Activated CD8-positive, alpha-beta T cell treated with anti-CD3 and anti-CD28 coated beads, Interleukin-2, amount 10 ng/mL, durations not matched to agents 7 days and 5 days (primary cell): ENCODE results near the gene TNS1. TPM values are rescaled to one million over a fixed set of nuclear protein-coding genes. Genes with fewer than 3 reads are reported as not detected.
A peak's percentile ranks its signal among the peaks of the same experiment; 100 is the strongest.
"Not testable (repeated sequence)": the region's sequence is repeated elsewhere in the genome, so short reads cannot be mapped to it uniquely, and the experiment has no call there.

Experiments used
- ATAC-seq: fragments of 150-1000 bp; cut with Tn5 transposase; one replicate; pipeline ENCODE4 v1.10.0; 2021; ENCODE audit warnings: moderate library complexity
- CTCF ChIA-PET: fragments of 350-600 bp; sonication (Branson Sonifier 250); formaldehyde crosslinking; loops from one replicate; lab custom pipeline; 2021; ENCODE audit warnings: antibody characterized with exemption; lab: Charles Lee
- POLR2A ChIA-PET: fragments of 350-600 bp; sonication (Branson Sonifier 250); formaldehyde crosslinking; loops from one replicate; lab custom pipeline; 2021; ENCODE audit warnings: antibody characterized with exemption; lab: Charles Lee
- DNase-seq: peaks from one replicate; pipeline ENCODE4 v3.0.0-alpha.2; 2020
- H3K27ac Mint-ChIP-seq: one replicate; pipeline ENCODE4 v1.8.0; 2021; ENCODE audit warnings: mild to moderate bottlenecking, mixed read lengths
- H3K27me3 Mint-ChIP-seq: one replicate; pipeline ENCODE4 v1.8.0; 2021; ENCODE audit warnings: low read depth, mixed read lengths
- H3K36me3 Mint-ChIP-seq: one replicate; pipeline ENCODE4 v1.8.0; 2021; ENCODE audit warnings: low read depth, mixed read lengths
- H3K4me1 Mint-ChIP-seq: one replicate; pipeline ENCODE4 v1.8.0; 2021; ENCODE audit warnings: low read depth, mixed read lengths
- H3K4me3 Mint-ChIP-seq: one replicate; pipeline ENCODE4 v1.8.0; 2021; ENCODE audit warnings: mild to moderate bottlenecking, mixed read lengths
- H3K9me3 Mint-ChIP-seq: one replicate; pipeline ENCODE4 v1.8.0; 2022; ENCODE audit warnings: mixed read lengths; ENCODE audit not compliant: insufficient read depth
- total RNA-seq, 2 experiments: library from RNA; stranded (reverse); gene quantifications; one replicate each; pipeline ENCODE4 v1.2.3, GENCODE V29; 2021

Gene TNS1
- total RNA-seq, 2 experiments from 2014 or later, result 28.9 to 29.8 TPM

DNA sequence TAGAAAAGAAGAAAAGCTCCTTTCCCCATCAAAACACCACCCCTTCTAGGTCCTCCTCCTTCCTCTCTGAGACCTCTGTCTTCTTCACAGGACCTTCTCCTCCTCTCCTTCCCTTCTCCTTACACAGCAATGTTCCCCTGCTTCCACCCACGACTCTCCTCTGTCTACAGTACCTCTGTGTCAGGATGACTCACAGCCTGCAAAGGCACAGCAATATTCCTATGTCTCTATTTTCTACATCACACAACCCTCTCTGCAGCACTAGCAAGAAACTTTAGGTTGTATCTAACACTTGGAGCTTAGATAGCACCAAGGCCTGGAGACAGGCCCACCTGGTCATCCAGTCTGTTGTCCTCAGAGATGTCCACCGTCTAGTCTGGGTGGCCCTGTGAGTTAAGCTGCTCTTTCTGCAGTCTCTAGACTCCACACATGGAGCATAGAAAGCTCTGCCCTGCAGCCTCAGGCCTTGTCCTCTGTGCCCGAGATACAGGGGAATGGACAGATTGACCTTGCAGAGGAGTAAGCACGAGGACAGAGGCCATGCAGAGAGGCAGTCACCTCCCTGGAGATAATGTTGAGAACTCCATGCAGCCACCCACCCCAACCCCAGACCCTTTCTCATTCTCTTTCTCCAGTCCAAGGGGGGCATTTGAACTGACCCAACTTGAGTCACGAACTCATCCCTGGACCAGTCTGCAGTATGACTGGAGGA is 212.0 kb downstream of the TNS1 start:
- Mint-ChIP-seq H3K36me3 (no peaks in the 10 kb centered on the region), H3K27ac (peak overlapping the region; percentile 77), H3K4me1 (peaks cover 24% of the 10 kb centered on the region), H3K4me3 (peak overlapping the region; percentile 81), H3K9me3 (no peaks in the 10 kb centered on the region), H3K27me3 (no peaks in the 10 kb centered on the region)
- CTCF ChIA-PET, result interaction anchor here (0.7 to 9.8 kb wide), 18 partner anchors 8 to 283 kb away, joined by 3 to 195 read pairs (median 8); partner anchors contain the start of gene RUFY4
- peak; percentile 1 for ATAC-seq
- POLR2A ChIA-PET, result interaction anchor here (0.6 to 0.8 kb wide), 3 partner anchors 96 to 1548 kb away, joined by 3 to 5 read pairs (median 4); no protein-coding TSS in a partner anchor
- DNase-seq, result no peak

DNA sequence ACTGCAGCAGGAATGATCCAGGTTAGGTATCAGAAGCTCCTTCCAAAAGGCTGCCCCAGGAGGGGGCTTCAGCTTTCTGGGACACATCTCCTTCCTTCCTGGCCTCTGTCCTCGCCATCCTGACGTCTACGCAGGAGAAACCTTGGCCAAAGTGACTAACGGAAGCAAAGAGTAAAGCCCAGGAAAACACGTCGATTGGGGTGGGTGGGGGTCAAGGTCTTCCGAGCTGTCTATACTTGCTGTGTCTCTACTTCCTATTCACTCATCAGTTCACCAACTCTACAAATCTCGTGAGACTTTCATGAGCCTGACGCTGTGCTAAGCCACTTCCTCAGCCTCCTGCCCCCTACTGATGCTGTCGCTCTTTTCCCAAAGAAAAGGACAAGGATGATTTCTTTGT is 212.6 kb downstream of the TNS1 start:
- Mint-ChIP-seq H3K4me1 (peaks cover 27% of the 10 kb centered on the region), H3K36me3 (no peaks in the 10 kb centered on the region), H3K27me3 (no peaks in the 10 kb centered on the region), H3K9me3 (no peaks in the 10 kb centered on the region), H3K4me3 (peak overlapping the region; percentile 81), H3K27ac (peak overlapping the region; percentile 77)
- ChIA-PET CTCF (interaction anchor here (0.7 to 9.8 kb wide), 22 partner anchors 8 to 683 kb away, joined by 3 to 195 read pairs (median 7); partner anchors contain the start of gene RUFY4), POLR2A (interaction anchor here (0.6 to 0.8 kb wide), 3 partner anchors 97 to 1549 kb away, joined by 3 to 5 read pairs (median 4); no protein-coding TSS in a partner anchor)
- ATAC-seq (peak; percentile 74), DNase-seq (peak; percentile 48)

DNA sequence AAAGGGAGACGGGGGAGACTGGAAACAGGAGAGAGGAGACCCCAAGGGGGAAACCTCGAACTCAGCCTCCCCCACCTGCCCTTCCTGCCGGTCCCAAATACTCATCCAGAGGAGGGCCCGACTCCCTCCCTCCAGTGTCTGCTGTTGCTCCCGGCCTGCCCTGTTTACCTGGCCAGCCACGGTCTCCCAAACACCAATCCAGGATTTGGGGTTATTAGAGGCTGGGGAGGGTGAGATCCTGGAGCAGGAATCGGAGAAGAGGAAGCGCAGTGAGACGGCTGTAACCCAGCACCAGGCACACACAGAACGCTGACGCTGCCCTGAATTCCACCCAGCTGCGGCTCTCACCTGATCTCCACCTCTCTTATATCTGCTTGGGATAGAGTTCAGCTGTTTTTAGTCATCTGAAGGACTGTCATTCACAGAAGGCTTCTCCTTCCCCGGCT is 213.0 kb downstream of the TNS1 start:
- peaks cover 28% of the 10 kb centered on the region for H3K4me1 Mint-ChIP-seq
- ATAC-seq (peak; percentile 35), DNase-seq (no peak)
- H3K27me3 Mint-ChIP-seq, result no peaks in the 10 kb centered on the region
- no peaks in the 10 kb centered on the region for H3K36me3 Mint-ChIP-seq
- H3K27ac Mint-ChIP-seq, result peak overlapping the region; percentile 77
- H3K4me3 Mint-ChIP-seq, result peak overlapping the region; percentile 81
- POLR2A ChIA-PET, result interaction anchor here (0.8 to 1.0 kb wide), 2 partner anchors 79 to 243 kb away, joined by 3 to 4 read pairs; no protein-coding TSS in a partner anchor
- CTCF ChIA-PET, result interaction anchor here (0.7 to 9.8 kb wide), 30 partner anchors 9 to 682 kb away, joined by 3 to 195 read pairs (median 4); partner anchors contain the start of gene RUFY4
- no peaks in the 10 kb centered on the region for H3K9me3 Mint-ChIP-seq

DNA sequence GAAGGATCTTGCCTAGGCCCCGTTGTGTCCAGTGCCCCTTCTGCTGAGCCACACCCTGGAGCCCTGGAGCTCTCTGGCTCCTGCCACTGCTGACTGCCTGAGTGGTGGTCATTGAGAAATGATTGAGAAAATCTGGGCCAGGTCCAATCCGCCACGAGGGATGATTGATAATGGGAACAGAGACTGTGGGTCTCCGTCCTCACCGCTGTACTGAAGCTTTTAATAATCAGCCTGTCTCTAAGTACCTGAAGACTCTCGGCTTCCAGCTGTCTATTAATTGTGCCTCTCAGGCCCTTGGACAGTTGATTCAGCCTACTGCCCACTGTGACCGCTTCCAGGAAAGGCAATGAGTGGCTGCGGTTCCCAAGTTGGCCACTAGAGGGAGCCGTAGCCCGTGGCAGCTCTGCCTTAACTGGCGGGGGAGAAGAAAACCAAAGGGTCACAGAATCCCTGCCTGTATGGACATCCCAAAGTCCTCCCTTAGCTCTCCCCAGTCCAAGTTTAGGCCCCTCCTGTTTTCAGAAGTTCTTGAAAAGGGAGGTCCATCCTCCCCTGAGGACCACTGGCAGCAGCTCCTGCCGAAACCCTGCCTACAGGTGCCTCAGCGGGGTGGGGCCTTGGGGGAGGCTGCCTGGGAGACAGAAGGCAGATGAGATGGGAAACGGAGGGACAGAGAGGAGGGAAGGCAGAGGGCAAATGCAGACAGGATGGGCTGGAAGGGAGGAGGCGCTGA is 213.6 kb downstream of the TNS1 start:
- CTCF ChIA-PET, result interaction anchor here (0.7 to 9.8 kb wide), 30 partner anchors 9 to 682 kb away, joined by 3 to 195 read pairs (median 4); partner anchors contain the start of gene RUFY4
- peak; percentile 56 for ATAC-seq
- DNase-seq, result peak; percentile 82
- Mint-ChIP-seq H3K36me3 (no peaks in the 10 kb centered on the region), H3K27ac (peak overlapping the region; percentile 77), H3K27me3 (no peaks in the 10 kb centered on the region), H3K4me3 (peak overlapping the region; percentile 81), H3K4me1 (peaks cover 28% of the 10 kb centered on the region), H3K9me3 (no peaks in the 10 kb centered on the region)
- POLR2A ChIA-PET, result interaction anchor here (1.0 kb wide), 1 partner anchor 79 kb away, joined by 3 read pairs; no protein-coding TSS in a partner anchor

DNA sequence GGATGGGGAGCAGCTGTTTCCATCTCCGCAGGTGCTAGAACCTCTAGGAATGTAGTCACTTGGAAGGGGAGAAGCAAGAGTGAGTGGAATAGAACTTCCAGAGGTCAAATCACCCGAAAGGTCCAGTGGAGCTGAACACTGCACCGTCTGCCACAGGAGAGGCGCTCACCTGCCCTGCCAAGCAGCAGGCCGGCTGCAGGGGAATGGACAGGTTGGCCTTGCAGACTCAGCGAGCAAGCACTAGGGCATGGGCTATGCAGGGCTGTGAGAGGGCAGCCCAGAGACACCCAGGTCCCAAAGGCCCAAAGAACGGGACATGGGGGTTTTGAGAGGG is 214.2 kb downstream of the TNS1 start:
- no peak for ATAC-seq
- no peak for DNase-seq
- CTCF ChIA-PET, result interaction anchor here (0.8 to 9.8 kb wide), 21 partner anchors 9 to 442 kb away, joined by 3 to 195 read pairs (median 7); no protein-coding TSS in a partner anchor
- POLR2A ChIA-PET, result interaction anchor here (1.0 kb wide), 1 partner anchor 80 kb away, joined by 3 read pairs; no protein-coding TSS in a partner anchor
- Mint-ChIP-seq H3K4me3 (no peak overlapping the region), H3K36me3 (no peaks in the 10 kb centered on the region), H3K9me3 (no peaks in the 10 kb centered on the region), H3K4me1 (peaks cover 28% of the 10 kb centered on the region), H3K27me3 (no peaks in the 10 kb centered on the region), H3K27ac (no peak overlapping the region)

DNA sequence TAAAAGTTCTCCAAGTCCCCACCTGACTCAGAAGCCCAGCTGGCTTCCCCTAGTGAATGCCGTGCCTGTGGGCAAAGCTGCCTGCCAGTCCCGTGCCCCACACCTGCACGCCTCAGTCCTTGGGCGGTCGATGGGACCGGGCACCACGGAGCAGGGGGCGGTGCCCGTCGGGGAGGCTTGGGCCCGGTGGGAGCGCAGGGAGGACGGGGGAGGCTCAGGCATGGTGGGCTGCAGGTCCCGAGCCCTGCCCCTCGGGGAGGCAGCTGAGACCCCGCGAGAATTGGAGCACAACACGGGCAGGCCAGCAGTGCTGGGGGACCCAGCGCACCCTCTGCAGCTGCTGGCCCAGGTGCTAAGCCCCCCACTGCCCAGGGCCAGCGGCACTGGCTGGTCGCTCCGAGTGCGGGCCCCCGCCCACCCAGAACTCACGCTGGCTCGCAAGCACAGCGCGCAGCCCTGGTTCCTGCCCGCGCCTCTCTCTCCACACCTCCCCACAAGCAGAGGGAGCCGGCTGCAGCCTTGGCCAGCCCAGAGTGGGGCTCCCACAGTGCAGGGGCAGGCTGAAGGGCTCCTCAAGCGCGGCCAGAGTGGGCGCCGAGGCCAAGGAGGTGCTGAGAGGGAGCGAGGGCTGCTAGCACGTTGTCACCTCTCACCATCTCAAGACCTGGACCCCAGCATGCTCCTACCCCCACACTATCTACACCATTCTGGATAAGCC is 215.5 kb downstream of the TNS1 start:
- peaks cover 28% of the 10 kb centered on the region for H3K4me1 Mint-ChIP-seq
- no peak overlapping the region for H3K4me3 Mint-ChIP-seq
- H3K27me3 Mint-ChIP-seq, result peaks cover 8% of the 10 kb centered on the region
- CTCF ChIA-PET, result interaction anchor here (0.7 to 9.8 kb wide), 17 partner anchors 10 to 283 kb away, joined by 3 to 195 read pairs (median 15); partner anchors contain the start of gene RUFY4
- ATAC-seq (no peak), DNase-seq (no peak)
- POLR2A ChIA-PET, result no interaction called here
- peaks cover 6% of the 10 kb centered on the region for H3K9me3 Mint-ChIP-seq
- peaks cover 3% of the 10 kb centered on the region for H3K36me3 Mint-ChIP-seq
- no peak overlapping the region for H3K27ac Mint-ChIP-seq

DNA sequence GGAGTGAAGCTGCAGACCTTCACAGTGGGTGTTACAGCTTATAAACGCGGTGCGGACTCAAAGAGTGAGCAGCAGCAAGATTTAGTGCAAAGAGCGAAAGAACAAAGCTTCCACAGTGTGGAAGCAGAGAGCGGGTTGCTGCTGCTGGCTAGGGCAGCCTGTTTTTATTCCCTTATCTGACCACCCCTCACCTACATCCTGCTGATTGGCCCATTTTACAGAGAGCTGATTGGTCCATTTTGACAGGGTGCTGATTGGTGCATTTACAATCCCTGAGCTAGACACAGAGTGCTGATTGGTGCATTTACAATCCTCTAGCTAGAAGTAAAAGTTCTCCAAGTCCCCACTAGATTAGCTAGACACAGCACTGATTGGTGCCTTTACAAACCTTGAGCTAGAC is 216.2 kb downstream of the TNS1 start:
- H3K27me3 Mint-ChIP-seq, H3K27ac Mint-ChIP-seq, H3K9me3 Mint-ChIP-seq, DNase-seq, H3K4me3 Mint-ChIP-seq, ATAC-seq, POLR2A ChIA-PET, H3K36me3 Mint-ChIP-seq: not testable (repeated sequence)
- H3K4me1 Mint-ChIP-seq, result peaks cover 26% of the 10 kb centered on the region
- CTCF ChIA-PET, result interaction anchor here (0.7 to 9.8 kb wide), 28 partner anchors 11 to 1088 kb away, joined by 3 to 195 read pairs (median 6); partner anchors contain the start of genes AAMP, PNKD and RUFY4

DNA sequence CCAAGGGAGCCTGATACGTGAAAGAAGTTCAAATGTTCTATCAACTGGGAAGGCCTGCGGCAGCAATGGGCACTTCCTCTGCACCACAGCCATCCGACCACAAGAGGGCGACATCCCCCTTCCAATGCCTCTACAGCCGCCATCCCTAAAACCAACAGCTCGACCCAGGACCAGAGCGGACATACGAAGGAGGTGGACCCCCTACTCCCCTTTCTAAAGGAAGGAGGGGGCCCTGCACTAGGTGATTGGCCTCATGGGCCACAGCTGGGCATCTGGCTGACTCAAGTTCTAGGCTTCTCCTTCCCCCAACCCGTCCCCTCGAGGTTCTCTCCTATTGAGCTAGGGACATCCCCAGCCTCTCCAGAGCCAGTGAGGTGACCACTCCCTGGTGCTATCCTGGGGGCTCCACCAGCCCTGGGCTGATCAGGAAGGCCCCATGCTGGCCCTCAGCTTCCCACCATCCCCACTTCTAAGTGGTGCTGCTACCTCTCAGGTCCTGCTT is 217.2 kb downstream of the TNS1 start:
- Mint-ChIP-seq H3K36me3 (peaks cover 7% of the 10 kb centered on the region), H3K4me3 (no peak overlapping the region), H3K27me3 (peaks cover 8% of the 10 kb centered on the region), H3K9me3 (peaks cover 6% of the 10 kb centered on the region), H3K27ac (peak overlapping the region; percentile 53), H3K4me1 (peaks cover 20% of the 10 kb centered on the region)
- ATAC-seq (peak; percentile 73), DNase-seq (peak; percentile 83)
- ChIA-PET POLR2A (no interaction called here), CTCF (interaction anchor here (0.6 to 9.8 kb wide), 51 partner anchors 9 to 1087 kb away, joined by 3 to 195 read pairs (median 4); partner anchors contain the start of genes AAMP, PNKD and RUFY4)

DNA sequence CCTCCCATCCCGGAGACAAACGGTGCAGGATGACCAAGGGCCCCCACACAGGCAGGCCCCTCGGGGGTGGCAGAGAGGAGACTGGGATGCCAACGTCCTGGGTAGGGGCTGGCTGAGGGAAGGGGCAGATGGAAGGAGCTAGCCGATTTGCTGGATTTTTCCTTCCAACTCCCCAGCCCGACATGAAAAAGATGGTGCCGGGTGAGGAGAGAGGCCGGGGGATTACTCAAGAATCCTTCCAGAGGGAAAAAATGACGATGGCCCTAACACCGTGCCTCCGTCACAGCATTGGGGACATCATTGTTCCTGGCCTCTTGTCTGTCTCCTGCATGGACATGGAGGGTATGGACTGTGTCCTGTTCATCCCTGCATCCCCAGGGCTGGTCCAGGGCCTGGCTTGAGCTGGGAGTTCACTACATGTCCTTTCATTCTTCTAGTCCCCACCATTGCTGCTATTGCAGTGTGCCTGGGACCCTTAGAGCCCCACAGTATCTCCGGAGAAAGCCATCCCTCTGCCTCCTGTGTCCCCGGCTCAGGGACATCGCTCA is 217.7 kb downstream of the TNS1 start:
- POLR2A ChIA-PET, result interaction anchor here (0.7 kb wide), 1 partner anchor 54 kb away, joined by 3 read pairs; no protein-coding TSS in a partner anchor
- peaks cover 7% of the 10 kb centered on the region for H3K36me3 Mint-ChIP-seq
- peak overlapping the region; percentile 53 for H3K27ac Mint-ChIP-seq
- DNase-seq (no peak), ATAC-seq (peak; percentile 7)
- H3K4me3 Mint-ChIP-seq, result no peak overlapping the region
- peaks cover 15% of the 10 kb centered on the region for H3K4me1 Mint-ChIP-seq
- peaks cover 8% of the 10 kb centered on the region for H3K27me3 Mint-ChIP-seq
- CTCF ChIA-PET, result interaction anchor here (0.7 to 9.8 kb wide), 38 partner anchors 9 to 289 kb away, joined by 3 to 195 read pairs (median 6); partner anchors contain the start of gene RUFY4
- H3K9me3 Mint-ChIP-seq, result peaks cover 6% of the 10 kb centered on the region

DNA sequence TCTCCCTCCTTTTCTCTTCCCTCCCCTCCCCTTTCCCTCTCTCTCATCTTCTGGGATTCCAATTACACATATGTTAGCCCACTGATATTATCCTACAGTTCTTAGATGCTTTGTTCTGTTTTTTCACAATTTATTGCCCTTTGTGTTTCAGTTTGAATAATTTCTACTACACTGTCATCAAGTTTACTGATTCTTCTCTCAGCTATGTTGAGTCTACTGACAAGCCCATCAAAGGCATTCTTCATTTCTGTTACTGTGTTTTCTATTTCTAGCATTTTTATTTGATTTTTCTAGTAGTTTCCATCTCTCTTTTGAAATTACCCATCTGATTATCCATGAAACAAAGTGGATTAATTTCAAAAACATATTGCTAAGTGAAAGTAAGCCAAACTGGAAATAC is 219.6 kb downstream of the TNS1 start:
- DNase-seq (no peak), ATAC-seq (no peak)
- no peak overlapping the region for H3K27ac Mint-ChIP-seq
- no peak overlapping the region for H3K4me3 Mint-ChIP-seq
- peaks cover 8% of the 10 kb centered on the region for H3K27me3 Mint-ChIP-seq
- peaks cover 7% of the 10 kb centered on the region for H3K36me3 Mint-ChIP-seq
- peaks cover 6% of the 10 kb centered on the region for H3K9me3 Mint-ChIP-seq
- ChIA-PET CTCF (interaction anchor here (1.3 to 1.7 kb wide), 2 partner anchors 14 to 104 kb away, joined by 3 to 8 read pairs; no protein-coding TSS in a partner anchor), POLR2A (no interaction called here)
- peaks cover 15% of the 10 kb centered on the region for H3K4me1 Mint-ChIP-seq
